ENCODE data around the gene IL4R. TPM values are rescaled to one million over a fixed set of nuclear protein-coding genes. Genes with fewer than 3 reads are reported as not detected.

The IL4R gene
- total and polyA plus RNA-seq, 10 of the 15 experiments (the other 5 are each of a cell fraction or from before 2014, with no cell fraction given): 2.6 to 70.4 (median 36.6) TPM

DNA sequence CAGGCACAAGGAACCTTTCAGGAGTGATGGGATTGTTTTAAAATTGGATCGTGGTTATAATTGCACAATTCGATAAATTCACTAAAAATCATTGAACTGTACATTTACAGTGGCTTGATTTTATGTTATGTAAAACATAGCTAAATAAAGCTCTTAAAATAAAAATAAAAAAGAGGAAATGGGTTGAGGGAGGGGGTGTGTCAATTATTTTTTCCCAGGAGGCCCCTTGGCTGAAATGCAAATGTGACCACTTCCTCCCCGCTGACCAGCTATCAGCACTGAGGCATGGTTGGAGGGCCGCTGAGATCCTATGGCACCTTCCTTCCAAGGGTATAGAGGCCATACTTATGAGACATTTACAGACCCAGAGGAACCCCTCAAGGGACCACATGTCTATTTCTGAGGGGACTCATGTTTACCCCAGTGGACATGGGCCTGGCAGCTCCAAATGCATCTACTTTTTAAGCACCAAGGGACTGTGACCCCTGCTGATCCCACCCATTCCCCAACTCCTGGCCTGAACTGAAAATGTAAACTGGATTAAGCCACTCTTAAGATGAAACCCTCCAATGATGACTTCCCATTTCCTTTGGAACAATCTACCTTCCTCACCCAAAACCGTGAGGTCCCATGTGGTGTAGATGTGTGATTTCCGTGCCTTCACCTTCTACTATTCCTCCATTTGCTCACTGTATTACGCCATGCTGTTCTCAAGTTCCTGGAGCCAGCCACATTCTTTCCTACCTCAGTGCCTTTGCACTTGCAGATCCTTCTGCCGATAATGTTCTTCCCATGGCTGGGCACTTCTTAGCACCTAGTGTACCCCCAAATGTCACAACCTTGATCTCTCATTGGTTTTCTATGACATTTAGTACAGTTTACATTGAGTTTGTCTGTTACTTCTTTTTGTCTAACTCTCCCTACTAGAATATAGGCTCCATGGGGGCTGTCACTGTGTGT lies 85.4 kb downstream of the IL4R start (continued):
- TF ChIP-seq HSF1 (IDR thresholded peaks at IDR 0.05; ENCODE audit: low read depth, low read length): no peak
- peak; percentile 53; the same call in 1 of the 2 replicates for TF ChIP-seq YY1 (IDR thresholded peaks at IDR 0.05; ENCODE audit: low read depth, low read length)
- peak; percentile 66; the same call in 1 of the 2 replicates for TF ChIP-seq TCF12 (IDR thresholded peaks at IDR 0.05; ENCODE audit: low read depth, low read length)
- 0 out of 2 replicates have a peak, but pooled peaks have one; percentile 1 for TF ChIP-seq CHD4 (IDR thresholded peaks at IDR 0.05)
- no peak for TF ChIP-seq SREBF2 (IDR thresholded peaks at IDR 0.05; ENCODE audit: low read length)
- no peak for TF ChIP-seq E2F4 (IDR thresholded peaks at IDR 0.05; ENCODE audit: low read depth, low read length)
- TF ChIP-seq HCFC1 (IDR thresholded peaks at IDR 0.05; ENCODE audit: low read length): no peak
- TF ChIP-seq RELA (IDR thresholded peaks at IDR 0.05; ENCODE audit: borderline replicate concordance, partially characterized antibody): no peak
- TF ChIP-seq SMC3 (IDR thresholded peaks at IDR 0.05; ENCODE audit: borderline replicate concordance, low read length): peak; percentile 5; the same call in 1 of the 2 replicates
- TF ChIP-seq TAF1 (IDR thresholded peaks at IDR 0.05; ENCODE audit: borderline replicate concordance, low read depth, low read length): peak; percentile 57; the same call in 1 of the 2 replicates
- TF ChIP-seq ATF3 (IDR thresholded peaks at IDR 0.05; ENCODE audit: borderline replicate concordance, extremely low read depth, low read depth, low read length): no peak
- no peak for TF ChIP-seq JUND (IDR thresholded peaks at IDR 0.05; ENCODE audit: low read depth, low read length)
- peak in 1 of 2 experiments; percentile 53; a peak in 2 of 4 replicates for TF ChIP-seq BHLHE40 (IDR thresholded peaks at IDR 0.05; ENCODE audit: borderline replicate concordance in 1 of 2, low read depth in 2 of 2, low read length in 1 of 2)
- TF ChIP-seq ZZZ3 (IDR thresholded peaks at IDR 0.05; ENCODE audit: control insufficient read depth, insufficient read length, low read depth): no peak
- TF ChIP-seq BRCA1 (IDR thresholded peaks at IDR 0.05; ENCODE audit: low read depth, low read length): no peak
- TF ChIP-seq TCF3 (IDR thresholded peaks at IDR 0.05; ENCODE audit: borderline replicate concordance, insufficient read depth, low read depth, low read length): no peak; the same call in 1 of the 2 replicates
- no peak for TF ChIP-seq NR2C1 (IDR thresholded peaks at IDR 0.05)
- TF ChIP-seq ZNF384 (IDR thresholded peaks at IDR 0.05; ENCODE audit: borderline replicate concordance, low read depth, low read length): peak; percentile 72; the same call in 1 of the 2 replicates
- peak; percentile 60 for TF ChIP-seq MTA2 (IDR thresholded peaks at IDR 0.05; ENCODE audit: low read depth)
- TF ChIP-seq POU2F2 (IDR thresholded peaks at IDR 0.05; ENCODE audit: borderline replicate concordance, low read depth, low read length): peak; percentile 100
- peak; percentile 88 for TF ChIP-seq CUX1 (IDR thresholded peaks at IDR 0.05; ENCODE audit: insufficient replicate concordance, low read depth, low read length)
